HG02571 (cell line): ENCODE measurements around the gene CR1.
"Not testable (repeated sequence)": the region's sequence is repeated elsewhere in the genome, so short reads cannot be mapped to it uniquely, and the experiment has no call there.

Source experiments
- ATAC-seq: cut with Tn5 transposase; IDR thresholded peaks from one replicate; pipeline ENCODE4 v1.9.1; 2021; ENCODE audit warnings: mild to moderate bottlenecking, moderate library complexity; ENCODE audit not compliant: unreplicated experiment

The CR1 gene

DNA sequence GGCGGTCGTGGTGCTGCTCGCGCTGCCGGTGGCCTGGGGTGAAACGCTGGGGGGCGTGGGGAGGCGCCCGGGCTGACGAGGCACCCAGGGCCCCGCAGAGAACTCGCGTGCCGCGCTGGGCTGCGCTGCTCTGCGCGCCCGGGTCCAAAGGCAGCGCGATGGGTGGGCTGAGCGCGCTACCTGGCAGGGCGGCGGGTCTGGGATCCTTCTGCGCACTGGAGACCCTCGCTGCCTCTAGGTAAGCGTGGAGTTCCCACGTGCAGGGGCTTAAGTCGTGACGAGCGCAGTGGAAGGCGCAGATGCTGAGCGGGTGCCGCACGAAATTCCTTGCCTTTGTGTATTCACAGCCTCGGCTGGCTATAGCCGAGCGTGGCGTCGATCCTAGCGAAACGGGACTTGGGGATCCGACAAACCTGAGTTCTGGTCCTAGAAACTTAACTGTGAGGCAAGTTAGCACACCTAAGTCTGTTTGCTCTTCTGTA is 173.6 kb downstream of the CR1 start:
- ATAC-seq, result no peak

DNA sequence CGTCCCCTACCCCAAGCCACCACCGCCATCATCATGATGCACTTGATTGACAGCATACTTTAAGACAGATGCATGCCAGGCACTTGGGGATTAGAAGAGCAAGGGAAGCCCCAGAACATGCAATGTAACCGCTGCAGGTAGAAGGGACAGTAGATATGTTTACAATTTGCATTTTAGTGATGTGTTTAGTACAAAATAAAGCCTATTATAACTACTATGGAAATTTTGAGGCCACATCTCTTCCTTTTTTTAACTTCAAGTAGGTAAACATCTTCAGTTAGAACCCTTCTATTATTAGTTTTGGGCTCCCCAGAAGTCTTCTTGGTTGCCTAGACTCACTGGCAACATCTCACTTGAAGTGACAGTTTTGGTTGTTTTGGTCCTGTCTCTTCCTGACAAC is 174.2 kb downstream of the CR1 start:
- no peak for ATAC-seq

- ATAC-seq, result no peak
Observed at GRCh38 chr1:207670997-207671396, 175.0 kb downstream of the CR1 start.

GRCh38 chr1:207672522-207673130 is 176.7 kb downstream of the CR1 start:
- no peak for ATAC-seq

DNA sequence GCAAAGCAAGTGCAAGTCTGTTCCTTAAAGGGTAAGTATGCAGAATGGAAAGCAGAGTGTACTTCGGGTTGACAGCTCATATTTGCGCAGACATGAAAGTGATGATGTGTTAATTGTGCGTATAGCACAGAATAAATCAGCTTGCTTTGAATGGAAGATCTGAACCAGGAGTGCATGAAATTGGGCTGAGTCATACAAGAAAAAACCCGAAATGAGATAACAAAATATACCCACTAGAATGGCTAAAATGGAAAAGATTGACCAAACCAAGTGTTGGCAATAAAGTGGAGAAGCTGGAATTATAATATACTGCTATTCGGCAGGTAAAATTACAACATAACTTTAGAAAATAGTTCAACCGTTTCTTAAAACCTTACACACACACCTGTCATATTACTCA is 177.4 kb downstream of the CR1 start:
- no peak for ATAC-seq

- ATAC-seq, result no peak
Observed at GRCh38 chr1:207676153-207676552, 180.2 kb downstream of the CR1 start.

GRCh38 chr1:207680590-207681388 is 184.8 kb downstream of the CR1 start:
- ATAC-seq, result not testable (repeated sequence)

DNA sequence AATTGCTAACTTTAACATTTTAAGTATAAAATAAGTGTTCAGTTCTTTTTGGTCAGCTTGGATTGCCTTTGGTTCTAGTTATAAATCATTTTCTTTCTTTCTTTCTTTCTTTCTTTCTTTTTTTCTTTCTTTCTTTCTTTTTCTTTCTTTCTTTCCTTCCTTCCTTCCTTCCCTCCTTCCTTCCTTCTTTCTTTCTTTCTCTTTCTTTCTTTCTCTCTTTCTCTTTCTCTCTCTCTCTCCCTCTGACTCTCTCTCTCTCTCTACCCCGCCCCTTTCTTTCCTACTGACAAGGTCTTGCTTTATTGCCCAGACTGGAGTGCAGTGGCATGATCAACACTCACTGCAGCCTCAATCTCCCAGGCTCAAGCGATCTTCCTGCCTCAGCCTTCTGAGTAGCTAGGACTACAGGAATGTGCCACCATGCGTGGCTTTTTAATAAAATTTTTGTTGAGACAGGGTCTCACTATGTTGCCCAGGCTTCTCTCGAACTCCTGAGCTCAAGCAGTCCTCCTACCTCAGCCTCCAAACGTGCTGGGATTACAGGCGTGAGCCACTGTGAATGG is 187.0 kb downstream of the CR1 start:
- ATAC-seq, result not testable (repeated sequence)

- not testable (repeated sequence) for ATAC-seq
Observed at GRCh38 chr1:207690551-207690950, 194.6 kb downstream of the CR1 start.

DNA sequence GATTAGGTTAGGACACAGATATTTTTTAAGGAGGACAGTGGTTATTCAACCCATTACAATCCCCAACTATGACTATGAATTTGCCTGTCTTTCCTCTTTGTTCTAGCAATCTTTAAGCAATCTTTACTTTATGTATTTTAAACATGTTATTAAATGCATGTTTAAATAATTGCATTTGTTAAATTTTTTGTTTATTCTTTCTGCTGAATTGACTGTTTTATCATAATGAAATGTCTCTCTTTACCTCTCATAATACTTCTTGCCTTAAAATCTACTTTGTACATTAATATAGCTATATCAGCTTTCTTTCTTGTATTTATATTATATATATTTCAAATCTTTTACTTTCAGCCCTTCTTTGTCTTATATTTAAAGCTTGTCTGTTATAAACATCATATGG is 195.1 kb downstream of the CR1 start:
- no peak for ATAC-seq
